NCI-H748 (cell line): ENCODE measurements around the gene ATRIP.
A peak's percentile ranks its signal among the peaks of the same experiment; 100 is the strongest.

Source experiments
- DNase-seq: peaks from one replicate; lab custom pipeline; 2025; ENCODE audit not compliant: unreplicated experiment; lab: John Stamatoyannopoulos, UW

ATRIP gene

DNA sequence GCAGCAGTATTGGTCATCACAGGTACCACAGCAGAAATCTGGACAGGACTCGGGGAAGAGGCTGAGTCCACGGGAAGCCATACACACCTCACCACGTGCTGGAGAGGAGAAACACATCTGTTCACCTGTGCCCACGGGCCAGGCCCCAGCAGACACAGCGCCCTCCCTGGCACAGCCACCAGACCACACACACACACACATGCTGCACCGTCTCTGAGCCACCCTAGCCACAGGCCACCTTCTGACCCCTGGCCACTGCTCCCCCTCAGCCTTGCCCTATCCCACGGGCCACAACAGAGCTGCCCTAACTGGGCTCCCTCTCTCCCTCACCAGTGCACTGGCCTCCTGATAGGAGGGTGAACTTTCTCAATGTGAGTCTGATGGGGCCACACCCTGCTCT, 54.7 kb downstream of the ATRIP start:
- no peak for DNase-seq

- DNase-seq, result no peak
Measured at GRCh38 chr3:48502121-48502520, 55.6 kb downstream of the ATRIP start.

GRCh38 chr3:48502728-48503168, 56.2 kb downstream of the ATRIP start:
- DNase-seq, result no peak

DNA sequence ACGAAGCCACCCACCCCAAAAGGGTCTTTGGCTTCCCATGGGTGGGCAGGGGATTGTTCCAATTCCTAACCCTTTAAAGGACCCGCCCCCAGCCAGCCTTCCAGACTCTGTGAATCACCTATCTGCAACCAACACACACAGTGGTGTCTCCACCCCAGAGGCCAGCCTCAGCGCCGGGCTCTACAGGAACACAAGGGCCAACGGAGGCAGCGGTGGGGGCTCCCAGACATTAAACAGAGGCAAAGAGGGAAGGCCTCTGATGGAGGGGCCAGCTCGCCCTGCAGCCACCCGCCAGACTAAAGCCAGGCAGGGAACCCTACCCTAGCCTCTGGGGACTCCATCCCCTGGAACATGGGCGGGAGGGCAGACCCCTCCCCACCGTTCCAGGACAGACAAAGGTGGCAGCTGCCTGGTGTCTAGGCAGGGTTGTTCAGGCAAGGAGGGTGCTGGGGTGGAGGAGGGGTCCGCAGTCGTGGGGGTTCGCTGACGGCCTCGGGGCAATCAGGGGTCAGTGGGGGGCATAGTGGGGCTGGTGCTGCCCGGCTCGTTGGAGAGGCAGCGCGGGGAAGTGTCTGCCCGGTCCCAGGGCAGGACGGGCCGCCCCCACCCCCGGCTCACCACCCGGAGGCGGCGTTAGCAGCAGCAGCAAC, 57.0 kb downstream of the ATRIP start:
- DNase-seq, result no peak

- peak; percentile 30 for DNase-seq
Measured at GRCh38 chr3:48504051-48504946, 57.8 kb downstream of the ATRIP start, which contains the start of gene SHISA5. Gene SHISA5, minus strand, starts transcription at chr3:48504174. Its CDS starts 80 bp downstream, at chr3:48504094.

GRCh38 chr3:48505146-48505545, 58.6 kb downstream of the ATRIP start:
- DNase-seq, result no peak

GRCh38 chr3:48505968-48506504, 59.5 kb downstream of the ATRIP start:
- no peak for DNase-seq

DNA sequence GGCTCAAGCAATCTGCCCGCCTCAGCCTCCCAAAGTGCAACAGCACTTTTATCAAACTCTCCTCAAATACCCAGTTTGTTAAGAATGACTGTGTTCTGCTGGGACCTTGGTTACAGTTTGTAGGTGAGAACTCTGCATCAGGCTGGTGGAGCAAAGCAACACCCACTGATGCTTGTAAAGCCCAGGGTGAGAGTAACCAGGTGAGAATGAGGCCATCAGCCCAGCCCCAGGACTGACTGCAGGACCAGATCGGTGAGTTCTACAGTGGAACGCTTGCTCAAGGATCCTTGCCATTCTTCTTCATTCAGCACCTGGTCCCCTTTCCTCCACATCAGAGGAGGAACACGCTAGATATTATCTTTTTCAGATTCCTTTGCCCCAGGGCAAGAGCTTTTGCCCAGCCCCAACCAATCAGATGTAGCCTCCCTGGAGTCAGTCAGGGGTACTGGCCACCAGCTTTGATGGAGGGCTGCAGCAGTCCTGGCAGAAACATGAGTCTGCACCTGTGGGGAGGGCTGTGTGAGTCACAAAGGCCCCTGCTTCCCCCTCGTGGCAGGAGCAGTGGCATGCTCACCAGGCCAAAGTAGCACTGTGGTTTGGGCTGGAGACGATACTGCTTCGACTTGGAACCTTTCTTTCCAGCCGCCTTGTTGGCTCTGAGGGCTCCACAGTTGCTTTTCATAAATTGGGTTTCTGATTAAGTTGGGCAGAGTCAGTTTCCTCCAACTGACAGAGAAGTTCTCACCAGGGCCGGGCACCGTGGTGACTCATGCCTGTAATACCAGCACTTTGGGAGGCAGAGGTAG, 60.9 kb downstream of the ATRIP start:
- no peak for DNase-seq

DNA sequence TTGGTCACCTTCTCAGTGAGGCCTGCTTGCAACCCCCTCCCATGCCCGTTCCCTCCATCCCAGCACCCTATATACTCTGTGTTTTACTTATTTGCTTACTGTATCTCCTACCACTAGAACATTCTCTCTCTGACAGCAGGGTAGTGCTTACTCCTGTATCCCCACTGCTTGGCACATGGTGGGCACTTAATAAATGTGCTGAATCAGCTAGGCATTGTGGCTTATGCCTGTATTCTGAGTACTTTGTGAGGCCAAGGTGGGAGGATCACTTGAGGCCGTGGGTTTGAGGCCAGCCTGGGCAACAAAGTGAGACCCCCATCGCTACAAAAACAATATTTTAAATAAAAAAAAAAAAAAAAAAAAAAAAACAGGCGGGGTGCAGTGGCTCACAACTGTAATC, 65.0 kb downstream of the ATRIP start:
- no peak for DNase-seq

- no peak for DNase-seq
Measured at GRCh38 chr3:48514431-48515227, 68.1 kb downstream of the ATRIP start.
